ENCODE results near the gene OR1E2.
"Not testable (repeated sequence)": the region's sequence is repeated elsewhere in the genome, so short reads cannot be mapped to it uniquely, and the experiment has no call there.

The OR1E2 gene

GRCh38 chr17:3433741-3434140, at the start of gene OR1E2:
TSS of gene OR1E2 (minus strand) at chr17:3433841. CDS start at chr17:3433841, 0 bp downstream.
- no peak for DNase-seq (ENCODE audit: low read depth in 2 of 2)

GRCh38 chr17:3482852-3483251, 49.2 kb upstream of the OR1E2 start:
- no peak for DNase-seq (ENCODE audit: low read depth in 2 of 2)

- no peak for DNase-seq (ENCODE audit: low read depth in 2 of 2)
These were observed 46.3 kb upstream of the OR1E2 start for GRCh38 chr17:3479988-3480387.

GRCh38 chr17:3475812-3476610, 42.4 kb upstream of the OR1E2 start, which contains the start of gene ASPA:
TSS of gene ASPA (plus strand) at chr17:3475997. CDS start at chr17:3476160, 163 bp downstream.
- no peak for DNase-seq (ENCODE audit: low read depth in 2 of 2)

GRCh38 chr17:3475251-3475685, 41.6 kb upstream of the OR1E2 start:
- no peak for DNase-seq (ENCODE audit: low read depth in 2 of 2)

- no peak for DNase-seq (ENCODE audit: low read depth in 2 of 2)
These were observed 40.6 kb upstream of the OR1E2 start for GRCh38 chr17:3474212-3474611.

GRCh38 chr17:3472137-3472536, 38.5 kb upstream of the OR1E2 start:
- DNase-seq (ENCODE audit: low read depth in 2 of 2), result no peak

- no peak for DNase-seq (ENCODE audit: low read depth in 2 of 2)
These were observed 38.0 kb upstream of the OR1E2 start, which contains the start of gene SPATA22 for GRCh38 chr17:3471599-3471998. TSS of gene SPATA22 (minus strand) at chr17:3471819. CDS start at chr17:3469325, 2,494 bp downstream.

GRCh38 chr17:3469529-3469928, 35.9 kb upstream of the OR1E2 start:
- no peak for DNase-seq (ENCODE audit: low read depth in 2 of 2)

GRCh38 chr17:3466355-3466754, 32.7 kb upstream of the OR1E2 start:
- DNase-seq (ENCODE audit: low read depth in 2 of 2), result not testable (repeated sequence)

- DNase-seq (ENCODE audit: low read depth in 2 of 2), result no peak
These were observed 14.5 kb upstream of the OR1E2 start for GRCh38 chr17:3448059-3448665.

GRCh38 chr17:3447625-3448024, 14.0 kb upstream of the OR1E2 start:
- no peak for DNase-seq (ENCODE audit: low read depth in 2 of 2)

- no peak for DNase-seq (ENCODE audit: low read depth in 2 of 2)
These were observed 6.8 kb upstream of the OR1E2 start for GRCh38 chr17:3440451-3440850.

- no peak for DNase-seq (ENCODE audit: low read depth in 2 of 2)
These were observed 4.7 kb upstream of the OR1E2 start for GRCh38 chr17:3438368-3438767.

- DNase-seq (ENCODE audit: low read depth in 2 of 2), result not testable (repeated sequence)
These were observed 426 bp downstream of the OR1E2 start for GRCh38 chr17:3433215-3433614.

- no peak for DNase-seq (ENCODE audit: low read depth in 2 of 2)
These were observed 15.4 kb downstream of the OR1E2 start for GRCh38 chr17:3418222-3418621.

GRCh38 chr17:3415610-3416009, 18.0 kb downstream of the OR1E2 start:
- DNase-seq (ENCODE audit: low read depth in 2 of 2), result no peak

GRCh38 chr17:3412216-3412615, 21.4 kb downstream of the OR1E2 start:
- not testable (repeated sequence) for DNase-seq (ENCODE audit: low read depth in 2 of 2)

- DNase-seq (ENCODE audit: low read depth in 2 of 2), result no peak
These were observed 22.6 kb downstream of the OR1E2 start, which contains the start of gene OR3A3 for GRCh38 chr17:3411070-3411469. TSS of gene OR3A3 (plus strand) at chr17:3411370.

GRCh38 chr17:3403856-3404255, 29.8 kb downstream of the OR1E2 start:
- DNase-seq (ENCODE audit: low read depth in 2 of 2), result not testable (repeated sequence)

- no peak for DNase-seq (ENCODE audit: low read depth in 2 of 2)
These were observed 31.9 kb downstream of the OR1E2 start for GRCh38 chr17:3401786-3402185.

GRCh38 chr17:3400055-3400454, 33.6 kb downstream of the OR1E2 start:
- DNase-seq (ENCODE audit: low read depth in 2 of 2), result no peak

- no peak for DNase-seq (ENCODE audit: low read depth in 2 of 2)
These were observed 35.3 kb downstream of the OR1E2 start, which contains the start of gene OR1E1 for GRCh38 chr17:3398310-3398709. TSS of gene OR1E1 (minus strand) at chr17:3398410. CDS start at chr17:3398410, 0 bp downstream.
